ENCODE results near the gene RHO. TPM values are rescaled to one million over a fixed set of nuclear protein-coding genes. Genes with fewer than 3 reads are reported as not detected.

The RHO gene
- total RNA-seq, 2 donors from 2014 or later = not detected

- peaks cover 57 to 87% of the 10 kb centered on the region in 2 donors for H3K4me1 ChIP-seq (ENCODE audit: control insufficient read depth in 1 of 2, low read depth in 2 of 2)
- H3K27ac ChIP-seq = peak overlapping the region; percentile 77 to 86
- peaks cover 20% of the 10 kb centered on the region for H3K36me3 ChIP-seq
Measured at GRCh38 chr3:129558081-129558771, 29.8 kb downstream of the RHO start.

DNA sequence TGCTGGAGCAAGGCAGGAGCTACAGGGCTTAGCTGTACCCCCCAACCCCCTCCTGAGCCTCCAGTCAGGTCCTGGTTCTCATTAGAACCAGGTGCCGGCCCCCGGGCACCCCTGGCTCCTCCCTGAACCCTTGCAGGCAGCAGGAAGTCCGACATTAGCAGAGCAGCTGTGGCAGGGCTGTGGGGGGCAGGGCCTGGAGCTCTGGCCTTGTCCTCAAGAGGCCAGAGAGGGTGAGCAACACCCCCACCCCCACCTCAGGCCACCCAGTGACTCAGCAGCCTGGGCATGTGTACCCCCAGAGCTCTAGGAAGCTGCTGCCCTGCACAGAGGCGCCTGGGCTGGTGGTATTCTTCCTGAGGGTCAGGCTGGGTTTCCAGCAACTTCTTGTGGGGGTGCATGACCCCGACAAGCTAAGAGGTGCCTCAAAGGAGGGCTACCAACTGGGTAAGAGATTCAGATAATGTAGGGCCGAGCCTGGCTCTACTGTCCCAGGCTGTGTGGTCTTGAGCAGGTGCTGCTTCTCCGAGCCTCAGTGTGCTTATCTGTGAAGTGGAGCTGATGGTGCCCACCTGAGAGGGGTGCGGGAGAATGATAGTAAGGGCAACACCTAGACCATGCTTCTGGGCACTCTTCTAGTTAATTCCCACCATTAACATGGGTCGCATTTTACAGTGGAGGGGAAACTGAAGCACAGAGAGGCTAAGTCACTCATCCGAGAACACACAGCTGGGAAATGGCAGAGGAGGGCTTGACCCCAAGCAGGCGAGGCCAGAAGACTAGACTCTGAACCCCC, 30.5 kb downstream of the RHO start:
- no peaks in the 10 kb centered on the region for H3K9me3 ChIP-seq
- H3K4me1 ChIP-seq (ENCODE audit: control insufficient read depth in 1 of 2, low read depth in 2 of 2) = peaks cover 60 to 89% of the 10 kb centered on the region in 2 donors
- peak overlapping the region; percentile 78 to 86 for H3K27ac ChIP-seq
- H3K27me3 ChIP-seq (replicated peaks; ENCODE audit: insufficient read depth) = no peaks in the 10 kb centered on the region
- TF ChIP-seq, protein P1, sequence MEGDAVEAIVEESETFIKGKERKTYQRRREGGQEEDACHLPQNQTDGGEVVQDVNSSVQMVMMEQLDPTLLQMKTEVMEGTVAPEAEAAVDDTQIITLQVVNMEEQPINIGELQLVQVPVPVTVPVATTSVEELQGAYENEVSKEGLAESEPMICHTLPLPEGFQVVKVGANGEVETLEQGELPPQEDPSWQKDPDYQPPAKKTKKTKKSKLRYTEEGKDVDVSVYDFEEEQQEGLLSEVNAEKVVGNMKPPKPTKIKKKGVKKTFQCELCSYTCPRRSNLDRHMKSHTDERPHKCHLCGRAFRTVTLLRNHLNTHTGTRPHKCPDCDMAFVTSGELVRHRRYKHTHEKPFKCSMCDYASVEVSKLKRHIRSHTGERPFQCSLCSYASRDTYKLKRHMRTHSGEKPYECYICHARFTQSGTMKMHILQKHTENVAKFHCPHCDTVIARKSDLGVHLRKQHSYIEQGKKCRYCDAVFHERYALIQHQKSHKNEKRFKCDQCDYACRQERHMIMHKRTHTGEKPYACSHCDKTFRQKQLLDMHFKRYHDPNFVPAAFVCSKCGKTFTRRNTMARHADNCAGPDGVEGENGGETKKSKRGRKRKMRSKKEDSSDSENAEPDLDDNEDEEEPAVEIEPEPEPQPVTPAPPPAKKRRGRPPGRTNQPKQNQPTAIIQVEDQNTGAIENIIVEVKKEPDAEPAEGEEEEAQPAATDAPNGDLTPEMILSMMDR (IDR thresholded peaks at IDR 0.05) = no peak
- no peak overlapping the region for H3K4me3 ChIP-seq
- peaks cover 22% of the 10 kb centered on the region for H3K36me3 ChIP-seq
- DNase-seq (ENCODE audit: low spot score) (no peak), ATAC-seq (ENCODE audit: insufficient number of reproducible peaks, low FRiP score, low read depth) (no peak)

More at GRCh38 chr3:129558081-129558771, 29.8 kb downstream of the RHO start:
- H3K27me3 ChIP-seq (replicated peaks; ENCODE audit: insufficient read depth) = no peaks in the 10 kb centered on the region
- no peak overlapping the region for H3K4me3 ChIP-seq
- no peaks in the 10 kb centered on the region for H3K9me3 ChIP-seq
- ATAC-seq (ENCODE audit: insufficient number of reproducible peaks, low FRiP score, low read depth) (no peak), DNase-seq (ENCODE audit: low spot score) (no peak)
- TF ChIP-seq, protein P1 (IDR thresholded peaks at IDR 0.05) = no peak

- Histone ChIP-seq H3K27ac (peak overlapping the region; percentile 78 to 86), H3K27me3 (replicated peaks; ENCODE audit: insufficient read depth) (no peaks in the 10 kb centered on the region), H3K4me3 (peak overlapping the region; percentile 67), H3K36me3 (peaks cover 27% of the 10 kb centered on the region), H3K4me1 (ENCODE audit: control insufficient read depth in 1 of 2, low read depth in 2 of 2) (peaks cover 66 to 89% of the 10 kb centered on the region in 2 donors), H3K9me3 (no peaks in the 10 kb centered on the region)
- ATAC-seq (ENCODE audit: insufficient number of reproducible peaks, low FRiP score, low read depth) (no peak), DNase-seq (ENCODE audit: low spot score) (no peak)
- TF ChIP-seq, protein P1 (IDR thresholded peaks at IDR 0.05) = no peak
Measured at GRCh38 chr3:129559565-129560079, 31.2 kb downstream of the RHO start.

DNA sequence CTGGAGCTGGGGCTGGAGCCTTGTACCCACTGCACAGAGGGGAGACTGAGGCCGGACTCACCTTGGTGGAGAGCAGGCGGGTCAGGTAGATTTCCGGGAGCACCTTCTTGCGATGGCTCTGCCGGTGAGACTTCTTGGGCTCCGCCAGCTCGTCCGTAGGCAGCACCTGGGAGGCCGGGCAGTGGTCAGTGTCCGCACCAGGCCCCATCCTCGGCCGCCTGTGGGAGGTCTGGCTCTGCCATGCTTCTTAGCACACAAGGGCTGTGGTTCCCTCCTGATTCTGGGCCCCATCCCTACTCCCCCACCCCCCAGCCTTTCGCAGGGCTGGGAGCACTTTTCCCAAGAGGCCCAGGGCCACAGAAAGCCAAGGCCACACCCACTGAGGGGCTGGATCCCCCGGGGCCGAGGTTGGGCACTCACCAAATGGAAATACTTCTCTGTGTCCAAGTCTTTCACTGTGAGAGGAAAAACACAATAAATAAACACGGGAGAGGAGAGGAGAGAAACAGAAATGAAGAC, 31.9 kb downstream of the RHO start:
- peaks cover 32% of the 10 kb centered on the region for H3K36me3 ChIP-seq
- peaks cover 61 to 89% of the 10 kb centered on the region in 2 donors for H3K4me1 ChIP-seq (ENCODE audit: control insufficient read depth in 1 of 2, low read depth in 2 of 2)
- peak overlapping the region; percentile 67 for H3K4me3 ChIP-seq
- H3K9me3 ChIP-seq = no peaks in the 10 kb centered on the region
- no peaks in the 10 kb centered on the region for H3K27me3 ChIP-seq (replicated peaks; ENCODE audit: insufficient read depth)
- peak overlapping the region; percentile 78 to 86 for H3K27ac ChIP-seq
- ATAC-seq (ENCODE audit: insufficient number of reproducible peaks, low FRiP score, low read depth) (peak; percentile 35), DNase-seq (ENCODE audit: low spot score) (no peak)
- TF ChIP-seq, protein P1 (IDR thresholded peaks at IDR 0.05) = no peak
